NCI-H1092 (cell line): ENCODE data around the gene CHRD.

Experiments
- DNase-seq: peaks from one replicate; lab custom pipeline; 2025; lab: John Stamatoyannopoulos, UW

The CHRD gene

GRCh38 chr3:184360929-184361531, 18.8 kb upstream of the CHRD start:
- no peak for DNase-seq

- DNase-seq = no peak
Observed at GRCh38 chr3:184361532-184361931, 18.3 kb upstream of the CHRD start, which contains the start of the genes CLCN2 and POLR2H. Gene CLCN2, minus strand, starts transcription at chr3:184361605. Its CDS starts 126 bp downstream, at chr3:184361479. Gene POLR2H, plus strand, starts transcription at chr3:184361710. Its CDS starts 1,783 bp downstream, at chr3:184363493.

GRCh38 chr3:184361932-184362667, 17.8 kb upstream of the CHRD start:
- DNase-seq = no peak

GRCh38 chr3:184362668-184363546, 16.9 kb upstream of the CHRD start:
- DNase-seq = peak; percentile 97

- DNase-seq = no peak
Observed at GRCh38 chr3:184366619-184367289, 13.1 kb upstream of the CHRD start.

GRCh38 chr3:184368116-184368515, 11.7 kb upstream of the CHRD start:
- no peak for DNase-seq

GRCh38 chr3:184368586-184369183, 11.2 kb upstream of the CHRD start:
- no peak for DNase-seq

GRCh38 chr3:184371570-184372018, 8.3 kb upstream of the CHRD start:
- DNase-seq = peak; percentile 88

- no peak for DNase-seq
Observed at GRCh38 chr3:184372296-184372821, 7.5 kb upstream of the CHRD start.

GRCh38 chr3:184372911-184373310, 6.9 kb upstream of the CHRD start:
- DNase-seq = no peak

GRCh38 chr3:184373422-184373821, 6.4 kb upstream of the CHRD start:
- no peak for DNase-seq

GRCh38 chr3:184375747-184376461, 4.0 kb upstream of the CHRD start:
- DNase-seq = no peak

GRCh38 chr3:184377374-184377773, 2.5 kb upstream of the CHRD start:
- no peak for DNase-seq

GRCh38 chr3:184377882-184378445, 1.9 kb upstream of the CHRD start, which contains the start of gene THPO:
Gene THPO, minus strand, starts transcription at chr3:184378207. Its CDS starts 1,948 bp downstream, at chr3:184376259.
- DNase-seq = no peak

- no peak for DNase-seq
Observed at GRCh38 chr3:184378651-184379357, 1.1 kb upstream of the CHRD start.

- DNase-seq = no peak
Observed at GRCh38 chr3:184380185-184380626, 352 bp downstream of the CHRD start.

- DNase-seq = no peak
Observed at GRCh38 chr3:184380627-184381260, 890 bp downstream of the CHRD start.

GRCh38 chr3:184381261-184382224, 1.7 kb downstream of the CHRD start:
- no peak for DNase-seq
